Activated CD8-positive, alpha-beta memory T cell treated with anti-CD3 and anti-CD28 coated beads for 24 hours (primary cell): ENCODE measurements around the gene FSD2.

Source experiments
- DNase-seq: peaks from one replicate; pipeline ENCODE4 v3.0.0-alpha.2; 2020

The FSD2 gene

GRCh38 chr15:82805994-82806406, at the start of gene FSD2:
FSD2 (minus strand) TSS chr15:82806069; CDS start chr15:82787390, 18,679 bp downstream.
- no peak for DNase-seq

GRCh38 chr15:82854554-82854953, 48.7 kb upstream of the FSD2 start:
- DNase-seq: no peak

- DNase-seq: peak; percentile 54
These were observed 47.2 kb upstream of the FSD2 start for GRCh38 chr15:82852941-82853561.

GRCh38 chr15:82851981-82852511, 46.2 kb upstream of the FSD2 start:
- peak; percentile 43 for DNase-seq

- DNase-seq: no peak
These were observed 45.5 kb upstream of the FSD2 start for GRCh38 chr15:82851306-82851850.

GRCh38 chr15:82850731-82851130, 44.9 kb upstream of the FSD2 start:
- peak; percentile 15 for DNase-seq

GRCh38 chr15:82849556-82850512, 44.0 kb upstream of the FSD2 start:
- DNase-seq: peak; percentile 50

GRCh38 chr15:82848241-82848993, 42.5 kb upstream of the FSD2 start:
- peak; percentile 47 for DNase-seq

DNA sequence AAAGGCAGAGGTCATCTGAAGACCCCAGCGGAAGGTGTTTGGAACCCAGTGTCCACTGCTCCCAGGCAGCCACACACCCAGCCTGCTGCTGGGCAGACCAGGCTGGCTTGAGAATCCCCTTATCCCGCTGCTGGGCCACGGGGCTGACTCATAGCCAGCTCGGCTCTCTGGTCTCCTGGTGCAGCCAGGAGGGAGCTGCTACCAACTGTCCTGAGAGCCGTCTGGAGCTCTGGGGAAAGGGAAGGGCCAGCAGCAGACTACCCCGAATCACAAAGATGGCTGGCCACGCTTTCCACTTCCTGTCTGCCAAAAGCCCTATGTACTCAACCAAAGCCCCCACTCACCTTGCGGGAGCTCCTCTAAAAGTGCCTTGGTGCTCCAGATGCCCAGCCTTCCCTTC, 41.8 kb upstream of the FSD2 start:
- no peak for DNase-seq

DNA sequence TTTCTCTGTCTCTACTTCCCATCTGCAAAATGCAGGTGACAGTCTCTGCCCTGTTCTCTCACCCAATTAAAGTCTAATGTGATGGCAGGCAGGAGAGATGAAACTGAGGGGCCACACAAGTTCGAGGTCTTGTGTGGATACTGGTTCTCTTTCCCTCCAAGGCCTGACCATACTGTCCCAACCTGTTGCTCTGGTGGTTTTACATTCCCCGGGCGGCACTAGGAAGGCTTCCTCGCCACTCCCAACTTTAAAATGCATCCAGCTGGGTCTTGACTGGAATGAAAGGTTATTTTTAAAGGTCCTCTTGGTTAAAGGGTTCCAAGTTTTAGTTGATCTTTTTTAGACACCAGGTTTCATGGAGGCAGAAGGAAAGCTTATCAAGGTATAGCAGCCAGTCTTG, 40.8 kb upstream of the FSD2 start:
- DNase-seq: no peak

DNA sequence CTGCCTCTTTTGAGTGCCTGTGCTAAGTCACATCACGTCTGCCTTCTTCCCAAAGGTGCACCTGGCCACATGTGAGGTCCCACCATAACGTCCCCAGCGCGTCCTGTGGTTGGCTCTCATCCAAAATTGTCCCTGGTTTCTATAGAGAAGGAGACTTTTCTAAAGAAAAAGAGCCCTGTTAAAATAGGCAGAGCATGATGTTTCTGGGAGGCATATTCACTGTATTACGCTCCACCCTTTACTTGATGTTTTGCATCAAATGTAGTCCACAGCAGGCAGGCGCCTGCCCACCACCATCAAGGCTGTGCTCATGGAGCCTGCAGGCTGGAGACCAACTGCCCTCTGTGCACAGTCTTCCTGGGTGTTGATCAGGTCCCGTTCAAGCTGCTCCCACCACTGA, 39.8 kb upstream of the FSD2 start:
- no peak for DNase-seq

DNA sequence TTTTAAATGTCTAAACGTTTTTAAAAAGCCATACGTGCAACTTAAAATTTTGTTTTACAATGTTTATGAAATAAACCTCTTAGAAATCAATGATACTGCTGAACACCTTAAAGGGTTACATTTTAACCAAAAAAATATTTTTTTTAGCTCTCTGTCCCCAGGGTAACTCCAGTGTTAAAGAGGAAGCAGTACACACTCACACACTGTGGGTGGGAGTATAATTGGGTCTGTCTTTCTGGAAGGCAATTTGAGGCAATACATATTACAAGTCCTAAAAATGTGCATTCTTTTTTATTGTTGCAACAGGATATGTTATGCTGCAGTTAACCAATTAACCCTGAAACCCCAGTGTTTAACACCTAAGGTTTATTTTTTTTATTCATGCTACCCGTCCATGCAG, 37.7 kb upstream of the FSD2 start:
- no peak for DNase-seq

GRCh38 chr15:82840166-82840565, 34.3 kb upstream of the FSD2 start:
- DNase-seq: no peak

DNA sequence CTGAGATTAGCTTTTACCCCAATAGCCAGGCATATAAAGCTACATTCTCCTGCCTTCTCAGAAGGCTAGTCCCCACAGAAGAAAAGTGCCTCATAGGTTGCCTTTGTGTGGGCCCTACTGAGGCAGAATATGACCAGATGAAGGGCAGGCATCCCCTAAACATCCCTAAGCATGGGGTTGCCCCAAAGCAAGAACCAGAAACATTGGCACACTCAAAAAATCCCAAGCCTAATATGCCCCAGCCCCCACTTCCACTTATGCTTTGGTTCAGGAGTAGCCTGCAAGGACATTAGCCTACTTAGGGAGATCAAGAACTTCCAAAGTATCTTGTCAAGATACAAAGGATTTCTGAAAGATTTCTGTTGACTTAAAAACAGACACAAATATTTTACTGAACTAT, 33.3 kb upstream of the FSD2 start:
- no peak for DNase-seq

- DNase-seq: no peak
These were observed 32.3 kb upstream of the FSD2 start for GRCh38 chr15:82838096-82838735.

GRCh38 chr15:82835391-82835917, 29.6 kb upstream of the FSD2 start:
- no peak for DNase-seq

DNA sequence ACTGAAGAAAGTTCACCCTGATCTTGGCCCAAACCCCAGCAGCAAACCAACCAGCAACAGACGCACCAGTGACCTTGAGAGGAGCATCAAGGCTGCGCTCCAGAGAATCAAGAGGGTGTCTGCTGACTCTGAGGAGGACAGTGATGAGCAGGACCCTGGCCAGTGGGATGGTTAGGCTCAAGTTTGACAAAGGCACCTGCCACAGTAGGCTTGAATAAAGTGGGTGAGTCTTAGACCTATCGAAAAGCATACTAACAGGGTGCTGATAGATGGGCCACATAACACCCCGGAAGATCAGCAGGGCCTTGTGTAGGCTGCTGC, 27.5 kb upstream of the FSD2 start:
- DNase-seq: no peak

- no peak for DNase-seq
These were observed 26.9 kb upstream of the FSD2 start for GRCh38 chr15:82832601-82833361.

- DNase-seq: no peak
These were observed 26.2 kb upstream of the FSD2 start for GRCh38 chr15:82831894-82832600.

DNA sequence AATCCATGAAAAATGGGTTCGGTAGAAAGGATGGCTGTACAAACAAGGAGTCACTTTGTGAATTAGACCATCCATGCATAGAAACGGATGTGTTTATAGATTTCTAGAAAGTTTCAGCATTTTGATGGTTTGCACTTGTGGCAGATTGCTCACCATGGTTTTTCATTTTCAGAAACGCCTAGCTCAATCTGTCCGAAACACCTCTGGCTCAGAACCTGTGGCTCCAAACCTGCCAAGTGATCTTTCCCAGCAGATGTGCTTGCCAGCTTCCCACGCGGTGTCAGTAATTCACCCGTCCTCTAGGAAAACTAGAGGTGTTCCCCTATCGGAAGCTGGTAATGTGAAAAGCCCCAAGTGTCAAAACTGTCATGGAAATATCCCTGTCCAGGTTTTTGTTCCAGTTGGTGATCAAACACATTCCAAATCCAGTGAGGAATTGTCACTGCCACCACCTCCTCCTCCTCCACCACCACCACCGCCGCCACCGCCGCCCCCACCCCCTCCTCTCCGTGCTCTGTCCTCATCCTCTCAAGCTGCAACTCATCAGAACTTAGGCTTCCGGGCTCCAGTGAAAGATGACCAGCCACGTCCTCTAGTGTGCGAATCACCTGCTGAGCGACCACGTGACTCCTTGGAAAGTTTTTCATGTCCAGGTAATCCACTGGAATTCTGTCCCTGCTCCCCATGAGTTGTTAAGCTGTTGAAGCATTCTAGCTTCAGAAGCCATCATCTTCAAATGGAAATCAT, 24.7 kb upstream of the FSD2 start:
- no peak for DNase-seq
